IPS DF 4.7 (cell line): ENCODE results near the gene NPTX2.

Experiments
- DNase-seq: peaks from one replicate; pipeline ENCODE4 v3.0.0-alpha.2; 2013; ENCODE audit warnings: low spot score; ENCODE audit errors: extremely low read depth

The NPTX2 gene

DNA sequence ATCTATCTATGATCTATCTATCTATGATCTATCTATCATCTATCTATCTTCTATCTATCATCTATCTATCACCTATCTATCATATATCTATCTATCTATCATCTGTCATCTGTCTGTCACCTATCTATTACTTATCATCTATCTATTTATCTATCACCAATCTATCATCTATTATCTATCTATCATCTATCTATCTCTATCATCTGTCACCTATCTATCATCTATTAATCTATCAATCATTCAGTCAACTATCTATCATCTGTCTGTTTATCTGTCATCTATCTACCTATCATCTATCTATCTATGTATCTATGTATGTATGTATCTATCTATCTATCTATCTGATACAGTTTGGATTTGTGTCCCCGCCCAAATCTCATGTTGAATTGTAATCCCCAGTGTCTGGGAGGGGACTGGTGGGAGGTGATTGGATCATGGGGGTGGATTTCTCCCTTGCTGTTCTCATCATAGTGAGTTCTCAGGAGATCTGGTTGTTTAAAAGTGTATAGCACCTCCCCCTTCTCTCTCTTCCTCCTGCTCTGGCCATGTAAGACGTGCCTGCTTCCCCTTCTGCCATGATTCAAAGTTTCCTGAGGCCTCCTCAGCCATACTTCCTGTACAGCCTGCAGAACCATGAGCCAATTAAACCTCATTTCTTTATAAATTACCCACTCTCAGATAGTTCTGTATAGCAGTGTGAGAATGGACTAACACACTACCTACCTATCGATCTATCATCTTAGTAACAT, 37.6 kb downstream of the NPTX2 start:
- no peak for DNase-seq

DNA sequence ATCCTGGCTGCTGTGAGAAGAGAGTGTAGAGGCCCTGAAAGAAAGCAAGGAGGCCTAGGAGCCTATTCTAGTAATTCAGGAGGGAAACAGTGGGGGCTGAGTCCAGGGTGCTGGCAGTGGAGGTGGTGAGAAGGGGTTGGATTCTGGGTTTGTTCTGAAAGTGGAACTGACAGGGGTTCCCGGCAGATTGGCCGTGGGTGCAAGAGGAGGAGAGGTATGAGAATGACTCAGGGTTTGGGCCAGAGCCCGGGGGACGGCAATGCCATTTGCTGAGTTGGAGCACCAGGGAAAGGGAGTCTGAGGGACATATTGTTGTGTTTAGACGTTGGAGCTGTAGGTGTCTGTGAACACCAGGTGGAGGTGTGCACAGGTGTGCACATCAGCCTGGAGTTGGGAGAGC, 38.5 kb downstream of the NPTX2 start:
- no peak for DNase-seq

DNA sequence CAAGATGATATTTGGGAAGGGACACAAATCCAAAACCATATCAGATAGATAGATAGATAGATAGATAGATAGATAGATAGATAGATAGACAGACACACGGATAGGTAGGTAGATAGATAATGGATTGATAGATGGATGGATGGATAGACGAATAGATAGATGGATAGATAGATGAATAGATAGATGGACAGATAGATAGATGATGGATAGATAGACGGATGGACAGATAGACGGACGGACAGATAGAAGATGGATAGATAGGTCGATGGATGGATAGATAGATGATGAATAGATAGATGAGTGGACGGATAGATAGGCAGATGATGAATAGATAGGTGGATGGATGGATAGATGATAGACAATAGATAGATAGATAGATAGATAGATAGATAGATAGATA, 39.8 kb downstream of the NPTX2 start:
- no peak for DNase-seq

DNA sequence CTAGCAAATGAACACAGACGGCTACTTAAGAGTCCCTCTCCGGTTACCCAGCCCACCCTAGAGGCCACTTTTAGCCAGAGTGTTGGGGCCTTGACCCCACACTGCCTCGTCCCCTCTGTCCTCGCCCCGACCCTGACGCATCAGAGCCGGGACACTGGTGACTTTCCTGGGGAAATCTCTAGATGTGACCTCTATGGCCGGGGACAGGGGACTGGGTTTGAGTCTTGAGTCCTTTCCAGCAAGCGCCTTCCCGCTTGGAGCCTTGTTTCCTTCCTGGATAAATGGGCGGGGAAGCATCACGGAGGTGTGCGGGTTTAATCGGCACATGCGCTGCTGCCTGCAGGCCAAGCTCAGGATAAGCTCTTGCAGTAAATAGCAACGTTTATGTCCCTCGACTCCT, 40.7 kb downstream of the NPTX2 start:
- no peak for DNase-seq

DNA sequence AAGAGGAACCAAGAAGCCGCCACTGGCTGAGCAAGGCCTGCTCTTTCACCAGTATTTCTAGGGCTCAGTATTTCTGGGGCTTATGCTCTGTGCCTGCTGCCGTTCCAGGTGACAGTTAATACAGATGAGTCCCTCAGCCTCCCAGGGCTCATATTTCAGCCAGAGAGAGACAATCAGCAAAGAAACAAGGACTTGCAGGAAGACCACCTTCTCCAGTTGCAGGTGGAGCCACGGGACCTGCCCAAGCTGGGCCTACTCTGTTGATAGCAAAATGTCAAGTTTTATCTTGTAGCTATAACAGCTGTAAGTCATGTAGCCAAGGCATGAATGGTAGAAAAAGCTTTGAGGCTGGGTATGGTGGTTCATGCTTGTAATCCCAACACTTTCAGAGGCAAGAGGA, 42.7 kb downstream of the NPTX2 start:
- DNase-seq = no peak

DNA sequence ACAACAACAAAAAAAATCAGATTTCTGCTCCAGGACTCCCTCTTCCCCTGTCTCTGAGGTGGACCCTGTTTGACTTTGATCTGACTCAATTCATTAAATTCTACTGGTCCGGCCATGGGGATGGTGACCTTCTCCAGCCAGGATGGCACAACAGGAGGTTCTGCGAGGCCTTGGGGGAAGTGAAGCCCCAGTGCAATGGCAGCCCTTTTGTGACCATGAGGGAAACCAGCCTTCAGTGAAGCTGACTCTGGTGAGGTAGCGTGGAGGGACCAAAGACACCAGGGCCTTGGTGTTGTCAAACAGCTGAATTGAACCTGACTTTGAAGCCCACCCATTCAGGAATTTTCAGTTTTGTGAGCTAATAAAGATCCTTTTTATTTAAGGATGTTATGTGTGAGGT, 44.5 kb downstream of the NPTX2 start:
- no peak for DNase-seq

DNA sequence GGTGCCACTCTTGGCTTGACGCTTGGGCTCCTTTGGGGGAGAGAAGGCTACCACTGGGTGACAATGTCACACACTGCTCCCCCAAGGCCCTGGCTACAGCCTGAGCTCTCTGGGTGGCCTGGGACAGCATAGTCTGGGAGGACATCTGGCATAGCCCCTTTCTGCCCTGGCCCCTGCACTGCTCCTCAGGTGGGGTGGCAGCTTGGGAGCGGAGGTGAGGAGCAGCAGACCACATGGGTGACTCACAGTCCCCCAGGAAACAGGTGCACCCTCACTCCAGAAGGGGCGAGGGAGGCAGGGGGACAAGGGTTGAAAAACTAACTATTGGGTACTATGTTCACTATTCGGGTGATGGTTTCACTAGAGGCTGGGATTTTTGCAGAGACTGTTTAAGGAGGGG, 45.2 kb downstream of the NPTX2 start:
- DNase-seq = no peak

DNA sequence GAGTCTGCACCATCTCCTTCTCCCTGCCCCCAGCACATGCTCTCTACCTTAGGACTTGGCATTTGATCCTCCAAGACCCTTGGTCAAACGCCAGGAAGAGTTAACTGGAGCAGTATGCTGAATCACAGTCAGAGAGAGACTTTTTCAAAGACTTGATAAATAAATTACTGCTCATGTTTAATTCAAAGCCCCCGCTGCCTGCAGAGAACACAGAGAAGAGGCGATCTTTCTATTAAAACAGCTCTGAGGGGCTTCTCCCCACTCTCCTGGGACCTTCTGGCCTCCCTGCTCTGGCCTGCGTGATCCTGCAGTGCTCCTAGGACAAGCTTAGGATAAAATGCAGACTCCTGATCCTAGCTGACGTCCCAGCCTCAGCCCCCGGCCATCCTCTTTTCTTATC, 47.8 kb downstream of the NPTX2 start:
- DNase-seq = no peak

DNA sequence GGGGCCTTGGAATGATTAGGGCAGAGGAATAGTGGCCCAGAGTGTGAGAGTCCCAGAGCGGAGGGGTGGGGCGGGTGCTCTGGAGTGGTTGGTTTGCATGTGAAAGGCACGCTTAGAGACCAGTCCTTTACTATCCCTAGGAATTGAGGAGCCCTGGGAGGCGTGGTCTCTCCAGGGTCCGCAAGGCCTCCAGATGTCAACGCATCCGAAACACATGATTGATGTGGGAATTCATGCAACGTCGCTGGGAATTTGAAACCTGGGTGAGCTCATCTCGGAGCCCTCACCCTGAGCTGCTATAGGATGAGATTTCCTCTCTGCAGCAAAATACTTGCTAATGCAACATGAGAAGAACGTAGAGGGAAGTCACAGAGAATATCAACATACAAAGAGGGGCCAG, 51.2 kb downstream of the NPTX2 start:
- peak; percentile 14 for DNase-seq

DNA sequence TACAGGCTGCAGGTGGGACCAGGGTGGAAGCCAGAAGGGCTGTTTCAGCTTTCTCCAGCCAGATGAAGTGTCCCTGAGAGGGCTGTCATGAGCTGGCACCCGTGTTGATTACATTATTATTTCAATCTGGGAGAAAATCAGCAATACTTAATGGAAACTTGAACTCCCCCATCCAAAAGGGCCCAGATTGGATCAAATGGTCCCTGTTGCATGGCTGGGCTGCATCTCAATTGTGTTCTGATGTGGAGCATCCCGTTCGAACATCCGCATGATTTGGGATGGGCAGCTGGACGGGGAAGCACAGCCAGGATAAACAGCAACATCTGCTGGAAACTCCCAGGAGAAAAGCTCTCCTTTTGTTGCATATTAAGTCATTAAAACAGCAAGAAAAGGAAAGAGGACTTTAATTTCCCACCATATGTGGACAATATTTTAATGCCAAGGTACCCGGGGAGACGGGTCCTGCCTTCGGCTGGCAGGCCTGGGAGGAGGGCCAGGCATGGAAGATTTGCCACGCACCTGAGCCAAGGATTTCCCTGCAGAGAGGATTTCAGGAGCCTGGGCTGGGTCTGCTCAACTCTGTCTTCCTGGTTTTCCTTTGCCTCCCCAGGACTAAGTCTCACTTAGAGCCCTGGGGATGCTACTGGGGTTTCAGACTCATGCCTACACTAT, 52.4 kb downstream of the NPTX2 start:
- no peak for DNase-seq

DNA sequence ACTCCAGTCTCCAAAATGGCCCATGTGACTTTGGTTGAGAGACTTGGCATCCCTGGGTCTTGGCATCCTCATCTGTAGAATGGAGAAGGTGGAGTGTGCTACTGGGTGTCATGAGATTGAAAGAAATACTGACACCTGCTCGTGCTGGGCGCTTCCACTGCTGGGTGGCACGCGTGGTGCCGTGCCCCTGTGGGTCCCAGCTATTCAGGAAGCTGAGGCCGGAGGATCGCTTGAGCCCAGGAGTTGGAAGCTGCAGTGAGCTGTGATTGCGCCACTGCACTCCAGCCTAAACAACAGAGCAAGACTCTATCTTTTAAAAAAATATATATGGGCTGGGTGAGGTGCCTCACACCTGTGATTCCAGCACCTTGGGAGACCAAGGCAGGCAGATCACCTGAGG, 53.1 kb downstream of the NPTX2 start:
- no peak for DNase-seq

DNA sequence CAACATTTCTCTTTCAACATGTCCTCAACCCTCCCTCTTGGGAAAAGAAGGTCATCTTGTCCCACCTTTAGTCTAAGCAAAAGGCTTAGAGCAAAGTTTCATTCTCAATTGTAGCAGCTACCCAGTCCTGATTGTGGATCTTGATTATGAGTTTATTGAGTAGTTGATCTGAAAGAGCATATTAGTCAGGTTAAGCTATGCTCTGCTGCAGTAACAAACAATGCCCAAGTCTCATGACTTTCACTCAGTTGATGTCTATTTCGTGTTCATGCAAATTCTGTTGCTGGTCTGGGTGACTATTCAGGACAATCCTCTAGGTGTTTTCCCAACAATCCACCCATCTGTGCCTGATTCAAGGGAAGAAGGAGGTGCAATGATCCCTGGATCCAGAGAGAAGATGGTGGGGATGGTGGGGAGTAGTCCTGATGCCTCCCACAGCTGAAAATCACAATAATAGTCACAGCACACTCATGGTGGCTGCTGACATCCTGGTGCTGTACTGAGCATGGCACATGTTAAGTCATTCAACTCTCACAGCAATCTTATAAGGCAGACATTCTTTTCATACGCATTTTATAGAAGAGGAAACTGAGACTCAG, 54.7 kb downstream of the NPTX2 start:
- DNase-seq = no peak

DNA sequence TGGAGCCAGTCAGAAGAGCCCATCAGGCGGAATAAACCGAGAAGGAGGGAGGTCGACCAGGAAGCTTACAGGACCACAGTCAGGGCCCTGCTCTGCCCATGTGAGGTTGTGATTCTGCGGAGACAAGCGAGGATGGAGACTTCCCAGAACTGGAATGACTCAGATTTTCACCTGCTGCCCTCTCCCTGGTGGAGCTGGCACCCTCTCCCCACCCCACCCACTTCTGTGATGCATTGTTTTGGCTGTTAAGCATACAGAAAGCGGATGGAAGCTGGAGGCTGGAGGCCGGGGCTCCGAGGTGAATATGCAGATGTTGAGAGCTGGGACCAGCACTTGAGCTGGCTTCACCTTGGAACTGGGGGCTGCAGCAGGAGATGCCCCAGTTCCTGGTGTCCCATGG, 57.4 kb downstream of the NPTX2 start:
- no peak for DNase-seq

DNA sequence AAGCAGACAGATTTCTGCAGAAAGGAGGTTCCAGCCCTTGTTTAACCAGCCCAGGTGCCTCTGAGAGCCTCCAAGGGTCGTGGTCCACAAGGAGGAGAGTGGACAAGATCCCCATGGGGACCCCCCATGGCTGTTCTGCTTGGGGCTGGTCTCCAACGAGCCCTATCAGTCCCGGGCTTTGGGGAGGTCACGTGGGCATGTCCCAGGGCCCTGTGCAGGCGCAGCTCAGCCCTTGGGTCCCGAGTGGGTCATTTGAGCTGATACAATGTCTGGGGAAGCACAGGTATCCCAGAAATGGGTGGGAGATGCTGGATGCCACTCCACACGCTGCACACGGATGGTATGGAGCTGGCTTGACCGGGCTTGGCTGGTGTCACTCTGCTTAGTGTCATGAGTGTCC, 57.8 kb downstream of the NPTX2 start:
- no peak for DNase-seq

DNA sequence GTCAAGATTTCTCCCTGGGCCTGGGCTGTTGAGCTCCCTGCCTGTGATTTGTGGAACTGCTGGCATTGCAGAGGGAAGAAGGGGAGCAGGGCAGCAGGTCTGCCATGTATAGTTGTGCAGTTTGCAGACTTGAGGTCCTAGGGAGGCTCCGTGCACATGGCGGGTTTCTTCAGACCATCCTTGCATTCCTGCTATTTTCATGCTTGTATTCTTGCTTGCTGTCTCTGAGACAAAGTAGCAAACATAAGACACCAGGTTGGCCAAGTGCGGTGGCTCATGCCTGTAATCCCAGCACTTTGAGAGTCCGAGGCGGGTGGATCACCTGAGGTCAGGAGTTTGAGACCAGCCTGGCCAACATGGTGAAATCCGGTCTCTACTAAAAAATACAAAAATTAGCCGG, 61.1 kb downstream of the NPTX2 start:
- no peak for DNase-seq
